ENCODE data around the gene NRTN.

- no peak for TF ChIP-seq EGR1 (IDR thresholded peaks at IDR 0.05; ENCODE audit: low read depth in 2 of 2)
- TF ChIP-seq CTCF (IDR thresholded peaks at IDR 0.05; ENCODE audit: low read depth, low read length, missing input control): no peak
- no peak for TF ChIP-seq MAX (IDR thresholded peaks at IDR 0.05)
- TF ChIP-seq RAD21 (IDR thresholded peaks at IDR 0.05): no peak
Measured at GRCh38 chr19:5837761-5838352, 33.0 kb downstream of the NRTN start.

Measured in liver (tissue), 3 donors.